Fibroblast of pulmonary artery (primary cell): Measurements from ENCODE around the gene NCKAP5.
A peak's percentile ranks its signal among the peaks of the same experiment; 100 is the strongest.

Experiments used
- DNase-seq: peaks from one replicate; pipeline ENCODE4 v3.0.0-alpha.2; 2010; ENCODE audit warnings: low read depth
- H3K4me3 ChIP-seq: replicated peaks from 2 replicates; pipeline ENCODE4 v1.5.1; 2011; ENCODE audit warnings: low read depth, mild to moderate bottlenecking, control low read depth, low read length, moderate library complexity
- TF ChIP-seq, protein P1 (sequence below): IDR thresholded peaks from 2 replicates; pipeline ENCODE4 v1.5.1; 2011; ENCODE audit warnings: mild to moderate bottlenecking, control low read depth, low read length, inconsistent platforms; ENCODE audit errors: missing control alignments

The NCKAP5 gene

DNA sequence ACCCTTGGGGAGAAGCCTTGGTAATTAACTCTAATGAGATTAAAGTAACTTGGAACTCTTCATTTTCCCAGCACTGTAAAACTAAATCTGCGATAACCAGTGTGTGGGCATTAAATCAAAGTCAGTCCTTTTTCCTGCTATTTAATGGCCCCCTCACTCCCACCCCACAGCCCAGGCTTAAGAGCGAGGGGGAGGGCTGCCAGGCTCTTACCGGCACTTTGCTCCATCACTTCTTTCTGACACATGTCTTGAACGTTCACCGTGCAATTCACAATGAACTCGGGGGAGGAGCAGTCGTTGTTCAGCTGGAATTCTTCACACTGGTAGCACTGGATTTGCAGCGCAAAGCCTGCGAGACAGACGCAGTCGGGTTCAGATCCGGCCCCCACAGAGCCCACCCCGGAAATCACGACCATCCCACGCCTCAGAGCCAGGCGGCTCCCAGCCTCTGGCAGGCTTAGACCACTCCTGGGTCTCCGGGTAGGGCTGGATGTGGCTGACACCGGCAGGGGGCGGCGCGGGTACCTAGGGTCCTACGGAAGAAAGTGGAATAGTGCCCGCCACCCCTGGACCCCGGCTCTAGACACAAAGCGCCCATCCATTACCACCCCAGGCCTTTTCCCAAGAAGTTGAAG is 900.0 kb downstream of the NCKAP5 start:
- H3K4me3 ChIP-seq = peak overlapping the region; percentile 8

DNA sequence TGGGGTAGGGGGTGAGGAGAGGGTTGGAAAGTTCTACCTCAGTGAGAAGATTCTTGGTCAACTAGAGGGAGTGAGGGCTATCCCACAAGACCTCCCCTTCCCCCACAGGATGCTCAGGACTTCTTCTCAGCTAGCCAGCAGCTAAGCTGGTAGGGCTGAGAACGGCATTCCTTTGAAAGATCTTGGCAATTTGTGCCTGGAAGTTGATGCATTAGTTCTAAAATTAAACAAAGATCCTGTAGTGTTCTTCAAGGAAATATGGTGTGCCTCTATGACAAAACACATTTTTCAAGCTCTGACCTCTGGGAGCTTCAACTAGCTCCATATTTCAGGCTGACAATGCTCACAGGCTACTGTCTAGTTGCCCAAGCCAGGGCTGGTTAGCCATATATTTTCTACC is 900.6 kb downstream of the NCKAP5 start:
- no peak for DNase-seq
- TF ChIP-seq, protein P1, sequence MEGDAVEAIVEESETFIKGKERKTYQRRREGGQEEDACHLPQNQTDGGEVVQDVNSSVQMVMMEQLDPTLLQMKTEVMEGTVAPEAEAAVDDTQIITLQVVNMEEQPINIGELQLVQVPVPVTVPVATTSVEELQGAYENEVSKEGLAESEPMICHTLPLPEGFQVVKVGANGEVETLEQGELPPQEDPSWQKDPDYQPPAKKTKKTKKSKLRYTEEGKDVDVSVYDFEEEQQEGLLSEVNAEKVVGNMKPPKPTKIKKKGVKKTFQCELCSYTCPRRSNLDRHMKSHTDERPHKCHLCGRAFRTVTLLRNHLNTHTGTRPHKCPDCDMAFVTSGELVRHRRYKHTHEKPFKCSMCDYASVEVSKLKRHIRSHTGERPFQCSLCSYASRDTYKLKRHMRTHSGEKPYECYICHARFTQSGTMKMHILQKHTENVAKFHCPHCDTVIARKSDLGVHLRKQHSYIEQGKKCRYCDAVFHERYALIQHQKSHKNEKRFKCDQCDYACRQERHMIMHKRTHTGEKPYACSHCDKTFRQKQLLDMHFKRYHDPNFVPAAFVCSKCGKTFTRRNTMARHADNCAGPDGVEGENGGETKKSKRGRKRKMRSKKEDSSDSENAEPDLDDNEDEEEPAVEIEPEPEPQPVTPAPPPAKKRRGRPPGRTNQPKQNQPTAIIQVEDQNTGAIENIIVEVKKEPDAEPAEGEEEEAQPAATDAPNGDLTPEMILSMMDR = no peak
- H3K4me3 ChIP-seq = no peak overlapping the region

More for the DNA sequence above, 900.0 kb downstream of the NCKAP5 start:
- TF ChIP-seq, protein P1 = peak; percentile 25
- no peak for DNase-seq

DNA sequence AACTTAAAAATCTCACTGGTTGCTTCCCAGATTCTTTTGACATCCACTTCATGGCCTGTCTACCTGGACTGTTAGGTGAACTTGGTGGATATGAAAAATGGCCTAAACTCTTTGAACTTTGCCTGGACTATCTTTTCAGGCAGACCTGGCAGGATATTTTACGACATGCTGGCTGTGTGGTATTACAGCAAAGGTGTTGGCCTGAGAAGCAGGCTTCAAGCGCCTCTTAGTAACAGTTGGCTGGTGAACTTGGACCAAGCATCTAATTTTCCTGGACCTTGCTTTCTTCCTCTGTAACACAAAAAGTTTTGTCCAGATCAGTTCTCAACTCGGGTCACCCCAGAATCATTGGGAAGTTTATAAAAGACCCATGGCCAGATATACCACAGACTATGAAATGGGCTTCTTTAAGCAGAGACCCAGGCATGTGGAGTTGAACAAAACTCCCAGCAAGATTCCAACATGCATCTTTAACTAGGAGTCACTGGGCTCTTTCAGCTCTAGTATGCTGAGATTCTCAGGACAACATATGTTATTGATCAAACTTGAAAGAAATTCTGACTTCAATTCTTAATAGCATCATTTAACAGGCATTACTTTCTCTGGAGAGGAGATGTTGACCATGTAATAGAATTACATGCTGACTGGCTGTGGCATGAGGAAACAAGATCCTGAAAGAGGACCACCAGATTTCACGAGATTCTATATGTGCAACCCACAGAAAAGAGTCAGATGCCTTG is 902.7 kb downstream of the NCKAP5 start:
- DNase-seq = no peak
- no peak overlapping the region for H3K4me3 ChIP-seq
- TF ChIP-seq, protein P1 = no peak

DNA sequence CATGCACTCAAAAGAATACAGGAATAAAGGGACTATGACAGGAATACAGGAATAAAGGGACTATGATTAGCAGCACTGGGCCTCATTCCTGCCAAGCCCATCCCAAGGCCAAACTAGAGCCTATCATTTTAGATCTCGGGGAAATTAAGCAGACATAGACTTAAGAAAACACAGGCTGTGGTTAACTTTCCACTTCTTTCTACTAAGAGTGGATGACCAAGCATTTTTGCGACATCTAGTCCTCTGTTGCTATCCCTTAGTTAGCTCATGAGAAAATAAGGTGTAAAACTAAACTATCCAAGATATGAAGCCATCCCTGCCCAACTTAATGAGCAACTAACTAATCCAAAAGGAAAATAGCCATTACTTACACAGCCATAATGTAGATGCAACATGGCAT is 904.2 kb downstream of the NCKAP5 start:
- no peak for DNase-seq
- no peak overlapping the region for H3K4me3 ChIP-seq
- TF ChIP-seq, protein P1 = no peak

DNA sequence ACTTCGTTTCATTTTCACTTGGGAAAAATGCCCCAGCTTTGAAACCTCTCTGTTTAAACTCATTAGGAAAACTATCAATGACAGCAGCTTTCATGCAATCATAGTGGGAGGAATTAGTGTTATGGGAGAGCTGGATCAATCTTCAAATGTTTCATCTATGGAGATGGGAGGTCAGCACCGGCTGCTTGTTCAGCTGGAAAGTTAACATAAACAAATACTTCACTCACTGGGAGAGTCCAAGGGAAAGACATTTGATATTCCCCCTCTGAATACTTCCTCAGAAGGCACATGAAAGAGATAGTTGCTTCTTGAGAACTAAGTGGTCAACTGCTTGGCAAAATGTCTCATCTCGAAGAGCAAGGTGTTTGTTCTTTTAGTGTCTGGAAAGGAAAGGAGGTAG is 905.5 kb downstream of the NCKAP5 start:
- no peak for DNase-seq
- H3K4me3 ChIP-seq = no peak overlapping the region
- TF ChIP-seq, protein P1 = no peak

DNA sequence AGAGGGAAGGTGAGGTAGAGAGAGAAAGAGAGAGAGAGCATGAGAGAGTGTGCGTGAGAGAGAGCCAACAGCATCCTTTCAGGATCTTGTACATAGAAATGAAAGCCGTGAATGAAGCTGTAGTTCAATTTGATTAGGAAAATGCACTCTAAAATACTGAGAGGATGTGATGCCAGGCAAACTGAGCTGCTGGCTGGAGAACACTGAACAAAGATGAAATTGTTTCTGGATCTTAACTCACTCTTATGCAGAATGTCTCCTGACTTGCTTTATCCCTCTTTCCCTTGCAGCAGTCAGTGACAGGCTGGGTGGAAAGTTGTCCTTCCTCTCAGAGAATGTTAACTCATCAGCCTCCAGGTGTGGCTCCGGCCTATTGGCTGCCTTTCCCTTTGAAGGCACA is 908.9 kb downstream of the NCKAP5 start:
- DNase-seq = no peak
- TF ChIP-seq, protein P1 = no peak
- H3K4me3 ChIP-seq = no peak overlapping the region
